Heart left ventricle (tissue), 16 donors: ENCODE results near the gene HECTD3. TPM values are rescaled to one million over a fixed set of nuclear protein-coding genes. Genes with fewer than 3 reads are reported as not detected.

Experiments
- ATAC-seq, 4 donors: fragments of 200-7000 bp; cut with Tn5 transposase; one replicate each; pipeline ENCODE4 v1.9.1; 2020 to 2022; ENCODE audit warnings: moderate library complexity in 4 of 4, mild to moderate bottlenecking in 3 of 4, moderate number of reproducible peaks in 1 of 4
- DNase-seq, 5 donors: peaks; one replicate each; pipeline ENCODE4 v3.0.0-alpha.2; 2020
- H3K27ac ChIP-seq, 12 donors: fragments of 200-600 bp; sonication (generic) in 4 of 12; one replicate each; pipeline versions ENCODE4 v1.5.0 to v1.8.0; 2016 to 2022; ENCODE audit warnings: mild to moderate bottlenecking in 2 of 12
- H3K27me3 ChIP-seq, 9 donors: fragments of 200-600 bp; sonication (generic) in 2 of 9; one replicate each; pipeline versions ENCODE4 v1.5.1 to v1.8.0; 2016 to 2022; ENCODE audit warnings: mild to moderate bottlenecking in 3 of 9
- H3K36me3 ChIP-seq, 9 donors: fragments of 200-600 bp; sonication (generic) in 2 of 9; one replicate each; pipeline versions ENCODE4 v1.5.0 to v1.8.0; 2018 to 2022; ENCODE audit warnings: mild to moderate bottlenecking in 2 of 9
- H3K4me1 ChIP-seq, 12 donors: fragments of 200-600 bp; sonication (generic) in 4 of 12; one replicate each; pipeline versions ENCODE4 v1.5.0 to v1.8.0; 2016 to 2022; ENCODE audit warnings: mild to moderate bottlenecking in 3 of 12
- H3K4me3 ChIP-seq, 12 donors: fragments of 200-600 bp; sonication (generic) in 4 of 12; one replicate each; pipeline versions ENCODE4 v1.5.0 to v1.8.0; 2017 to 2022; ENCODE audit warnings: mild to moderate bottlenecking in 9 of 12, moderate library complexity in 4 of 12
- H3K9me3 ChIP-seq, 12 donors: fragments of 200-600 bp; sonication (generic) in 4 of 12; one replicate each; pipeline versions ENCODE4 v1.5.0 to v1.8.0; 2016 to 2022; ENCODE audit warnings: mild to moderate bottlenecking in 1 of 12
- CTCF ChIP-seq, 12 donors: fragments of 200-600 bp; sonication (generic) in 4 of 12; IDR thresholded peaks; one replicate each; pipeline versions ENCODE4 v1.5.0 to v1.8.0; 2018 to 2022; ENCODE audit warnings: antibody characterized with exemption in 12 of 12, mild to moderate bottlenecking in 5 of 12
- POLR2A ChIP-seq, 2 donors: fragments of 450-650 bp; IDR thresholded peaks; one replicate each; pipeline ENCODE4 v1.6.1; 2017; ENCODE audit warnings: antibody characterized with exemption in 2 of 2, mild to moderate bottlenecking in 2 of 2, moderate library complexity in 2 of 2
- WGBS, 4 donors: extraction: QIAGEN DNeasy Blood & Tissue Kit in 2 of 4; methylation state at CpG; one replicate each; pipeline versions ENCODE4 v1.1.5 to v1.1.7; 2013 to 2018; 5-methylcytosine and 5-hydroxymethylcytosine counted together
- intact Hi-C, 10 donors: fragments of 100-400 bp; cut with DNase I; formaldehyde crosslinking; loops; one replicate each; pipeline versions ENCODE4 v1.11.1 to v1.14.2; 2022
- polyA plus RNA-seq, 2 donors: library from polyadenylated mRNA; stranded (reverse); fragments of 200-250 nt; gene quantifications; one replicate each; pipeline ENCODE4 v1.2.3, GENCODE V29; 2013
- total RNA-seq, 9 donors: library from RNA; depleted of rRNA in 2 of 9; stranded (reverse); fragments of >200 nt in 2 of 9; fragmentation: NEBNext Ultra II Directional in 3 of 9; extraction: Animal tissue kit (Norgen Biotek cat#: 25700) in 3 of 9; gene quantifications; one replicate each; pipeline versions ENCODE4 v1.1.0 to v1.2.4, GENCODE V29; 2016 to 2023
- donor health status: ischemic (EF 13 %, LVEDD 7.1; RV severe dilation, severe dysfunction).
- donor health status: healthy with polysubstance abuse.
- donor health status: DM: no; HTN: yes; CAD: no.
- donor health status: DM: no; HTN: no; CAD: no.
- donor health status: ischemic (EF 25% LVEDD 6.9; RV normal size, moderate dysfunction).
- donor health status: ischemic (EF 25% LVEDD 5.7; RV mildly dilated, moderate dysfunction).
- donor health status: healthy.
- donor health status: DM: yes; HTN: yes; CAD: no.
- donor health status: ischemic (EF 35%, LVEDD 5.7; RV mildly dilated, moderate dysfunction).
- donor health status: nonischemic (EF 11% LVEDD 7.7; RV severe dilation, severe dysfunction).
- donor health status: DM: yes; HTN: yes; CAD: no.
- donor health status: PGD.
- donor health status: ischemic (EF 29% LVEDD 5.4; RV normal size, mild dysfunction).
- donor health status: nonischemic (EF 23%, LVEDD 6.1; RV moderate dilation, normal function).

HECTD3 gene
- total and polyA plus RNA-seq, 11 donors, result 17.6 to 34.3 (median 22.8) TPM

DNA sequence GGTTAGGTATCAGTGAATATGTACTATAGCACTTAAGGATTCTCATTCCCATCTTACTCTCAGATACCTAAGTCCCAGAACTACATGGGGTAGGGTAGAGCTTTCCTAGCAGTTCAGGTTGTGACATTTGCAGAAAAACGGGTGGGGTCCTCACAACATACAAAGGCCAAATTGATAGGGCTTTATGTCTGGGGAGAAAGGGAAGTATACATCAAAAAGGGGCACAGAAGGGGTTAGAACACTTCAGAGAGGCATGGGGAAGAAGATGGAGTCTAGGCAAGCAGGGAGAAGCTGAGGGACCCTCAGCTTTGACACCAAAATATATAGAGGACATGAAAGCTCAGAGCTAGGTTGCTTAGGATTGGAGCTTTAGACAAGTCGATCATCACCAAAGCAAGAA is 4.6 kb upstream of the HECTD3 start:
- no peak overlapping the region for H3K4me3 ChIP-seq
- intact Hi-C loops, result loop anchor here in 8 of 10 donors (2.0 to 10.0 kb wide), 6 partner anchors 189 to 559 kb away; partner anchors contain the start of genes ZSWIM5 (in 2 of the 8), KIF2C (in 1 of the 8), RNU5D-1 (in 1 of the 8) and TESK2 (in 1 of the 8)
- DNase-seq (no peak), ATAC-seq (no peak)
- 71 to 76% (median 75%) methylated on average over 2 of the region's 2 CpGs for WGBS, 4 donors
- no peak overlapping the region for H3K27ac ChIP-seq
- TF ChIP-seq CTCF (IDR thresholded peaks at IDR 0.05) (no peak), POLR2A (IDR thresholded peaks at IDR 0.05) (no peak)
- no peaks in the 10 kb centered on the region for H3K27me3 ChIP-seq
- peaks cover 2 to 33% (median 22%) of the 10 kb centered on the region in 12 donors for H3K4me1 ChIP-seq
- H3K36me3 ChIP-seq, result peaks cover 0 to 26% (median 19%) of the 10 kb centered on the region in 9 donors
- H3K9me3 ChIP-seq, result no peaks in the 10 kb centered on the region

- intact Hi-C loops, result loop anchor here (1.0 to 10.0 kb wide), 15 partner anchors 177 to 560 kb away; partner anchors contain the start of genes TESK2 (in 8 of the 10), BEST4 (in 3 of the 10), RNU5D-1 (in 2 of the 10) and ZSWIM5 (in 2 of the 10)
- WGBS, 4 donors, result 32 to 52% (median 36%) methylated on average over 5 to 6 of the region's 6 CpGs
- TF ChIP-seq POLR2A (IDR thresholded peaks at IDR 0.05) (no peak), CTCF (IDR thresholded peaks at IDR 0.05) (peak; percentile 81 to 93 (median 87))
- peak overlapping the region in 1 of 12 donors; percentile 34 for H3K27ac ChIP-seq
- ATAC-seq, result peak in 1 of 4 donors; percentile 20
- peaks cover 2 to 44% (median 30%) of the 10 kb centered on the region in 12 donors for H3K4me1 ChIP-seq
- H3K36me3 ChIP-seq, result peaks cover 0 to 27% (median 21%) of the 10 kb centered on the region in 9 donors
- H3K27me3 ChIP-seq, result no peaks in the 10 kb centered on the region
- no peak overlapping the region for H3K4me3 ChIP-seq
- peak in 4 of 5 donors; percentile 71 to 82 (median 72) for DNase-seq
- no peaks in the 10 kb centered on the region for H3K9me3 ChIP-seq
Observed at GRCh38 chr1:45014321-45015028, 3.4 kb upstream of the HECTD3 start.

- ATAC-seq, result no peak
- H3K27ac ChIP-seq, result no peak overlapping the region
- intact Hi-C loops, result loop anchor here (1.0 to 10.0 kb wide), 16 partner anchors 176 to 561 kb away; partner anchors contain the start of genes TESK2 (in 8 of the 10), BEST4 (in 3 of the 10), RNU5D-1 (in 2 of the 10) and ZSWIM5 (in 2 of the 10)
Observed at GRCh38 chr1:45013551-45014209, 2.6 kb upstream of the HECTD3 start.

More at GRCh38 chr1:45013551-45014209, 2.6 kb upstream of the HECTD3 start:
- Histone ChIP-seq H3K4me1 (peaks cover 2 to 52% (median 34%) of the 10 kb centered on the region in 12 donors), H3K4me3 (peak overlapping the region in 2 of 12 donors; percentile 88 to 99), H3K27me3 (no peaks in the 10 kb centered on the region), H3K9me3 (no peaks in the 10 kb centered on the region), H3K36me3 (peaks cover 0 to 35% (median 29%) of the 10 kb centered on the region in 9 donors)
- no peak for TF ChIP-seq CTCF (IDR thresholded peaks at IDR 0.05)
- no peak for TF ChIP-seq POLR2A (IDR thresholded peaks at IDR 0.05)
- 77 to 86% (median 81%) methylated on average over 11 to 12 of the region's 12 CpGs for WGBS, 4 donors
- no peak for DNase-seq
